GM12892 (cell line): Measurements from ENCODE around the gene GRID1.
"Not testable (repeated sequence)": the region's sequence is repeated elsewhere in the genome, so short reads cannot be mapped to it uniquely, and the experiment has no call there.

Source experiments
- DNase-seq: peaks from one replicate; pipeline ENCODE4 v3.0.0; 2011; ENCODE audit not compliant: insufficient read length
- FAIRE-seq: peaks from 2 replicates; lab custom pipeline; 2011; peaks lifted over from hg19 to GRCh38; lab: Jason Lieb, UNC
- POLR2A ChIP-seq: IDR thresholded peaks from 2 replicates; pipeline ENCODE4 v1.6.1; 2011; ENCODE audit warnings: low read depth, low read length, control low read depth
- POLR2AphosphoS5 ChIP-seq: IDR thresholded peaks from 2 replicates; pipeline ENCODE4 v1.6.1; 2011; ENCODE audit warnings: low read depth, low read length, control low read depth
- TAF1 ChIP-seq: IDR thresholded peaks from 2 replicates; pipeline ENCODE4 v1.6.1; 2011; ENCODE audit warnings: low read depth, mild to moderate bottlenecking, control low read depth, low read length, borderline replicate concordance

The GRID1 gene

DNA sequence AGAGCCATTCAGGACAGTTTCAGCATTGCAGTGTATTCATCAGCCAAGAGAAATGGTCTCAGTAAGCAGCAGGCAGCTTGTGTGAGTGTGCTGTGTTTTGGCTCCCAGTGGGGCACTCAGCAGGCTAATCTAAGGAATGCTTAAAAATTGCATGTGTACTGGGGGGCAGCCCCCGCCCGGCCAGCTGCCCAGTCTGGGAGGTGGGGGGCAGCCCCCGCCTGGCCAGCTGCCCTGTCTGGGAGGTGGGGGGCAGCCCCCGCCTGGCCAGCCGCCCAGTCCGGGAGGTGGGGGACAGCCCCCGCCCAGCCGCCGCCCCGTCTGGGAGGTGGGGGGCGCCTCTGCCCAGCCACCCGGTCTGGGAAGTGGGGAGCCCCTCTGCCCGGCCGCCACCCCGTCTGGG lies 116.2 kb downstream of the GRID1 start:
- TF ChIP-seq POLR2AphosphoS5 (no peak), TAF1 (no peak), POLR2A (no peak)
- FAIRE-seq = no peak
- no peak for DNase-seq

DNA sequence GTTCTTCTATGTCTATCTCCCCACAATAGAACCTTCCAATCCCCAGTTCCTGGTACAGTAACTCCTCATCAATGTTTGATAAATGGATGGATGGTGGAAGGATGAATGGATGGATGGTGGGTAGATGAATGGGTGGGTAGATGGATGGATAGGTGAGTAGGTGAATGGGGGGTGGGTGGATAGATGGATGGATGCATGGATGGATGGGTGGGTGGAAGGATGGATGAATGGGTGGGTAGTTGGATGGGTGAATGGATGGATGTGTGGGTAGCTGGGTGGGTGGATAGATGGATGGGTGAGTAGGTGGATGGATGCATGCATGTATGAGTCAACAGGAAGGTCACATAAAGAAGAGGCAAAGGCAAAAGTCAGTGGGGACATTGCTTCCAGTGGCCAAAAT lies 116.8 kb downstream of the GRID1 start:
- no peak for FAIRE-seq
- DNase-seq = no peak
- TF ChIP-seq POLR2A (no peak), POLR2AphosphoS5 (no peak), TAF1 (no peak)

GRCh38 chr10:86248062-86248461 lies 118.5 kb downstream of the GRID1 start:
- FAIRE-seq (no peak), DNase-seq (no peak)
- TF ChIP-seq POLR2A (no peak), TAF1 (no peak), POLR2AphosphoS5 (no peak)

DNA sequence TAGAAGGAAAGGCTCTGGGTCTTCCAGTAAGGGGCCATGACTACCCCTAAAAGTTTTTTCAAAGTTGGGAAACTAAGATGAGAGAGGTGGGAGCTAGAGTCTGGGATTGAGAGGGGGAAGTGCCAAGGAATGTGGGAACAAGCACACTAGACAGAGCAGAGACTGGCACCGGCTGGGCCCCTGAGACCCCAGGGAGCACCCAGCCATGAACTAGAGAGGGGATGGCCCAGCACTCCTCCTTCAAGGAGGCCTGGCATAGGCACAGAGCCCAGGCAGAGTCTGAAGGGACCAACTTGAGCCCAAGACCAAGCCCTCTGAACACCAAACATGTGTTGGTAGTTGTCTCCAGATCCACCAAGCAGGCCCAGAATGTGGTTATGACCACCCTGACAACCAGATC lies 119.0 kb downstream of the GRID1 start:
- TF ChIP-seq TAF1 = no peak
- TF ChIP-seq POLR2A = no peak
- no peak for TF ChIP-seq POLR2AphosphoS5
- FAIRE-seq (no peak), DNase-seq (no peak)

GRCh38 chr10:86247073-86247472 lies 119.5 kb downstream of the GRID1 start:
- DNase-seq (no peak), FAIRE-seq (no peak)
- TF ChIP-seq POLR2A (no peak), POLR2AphosphoS5 (no peak), TAF1 (no peak)

DNA sequence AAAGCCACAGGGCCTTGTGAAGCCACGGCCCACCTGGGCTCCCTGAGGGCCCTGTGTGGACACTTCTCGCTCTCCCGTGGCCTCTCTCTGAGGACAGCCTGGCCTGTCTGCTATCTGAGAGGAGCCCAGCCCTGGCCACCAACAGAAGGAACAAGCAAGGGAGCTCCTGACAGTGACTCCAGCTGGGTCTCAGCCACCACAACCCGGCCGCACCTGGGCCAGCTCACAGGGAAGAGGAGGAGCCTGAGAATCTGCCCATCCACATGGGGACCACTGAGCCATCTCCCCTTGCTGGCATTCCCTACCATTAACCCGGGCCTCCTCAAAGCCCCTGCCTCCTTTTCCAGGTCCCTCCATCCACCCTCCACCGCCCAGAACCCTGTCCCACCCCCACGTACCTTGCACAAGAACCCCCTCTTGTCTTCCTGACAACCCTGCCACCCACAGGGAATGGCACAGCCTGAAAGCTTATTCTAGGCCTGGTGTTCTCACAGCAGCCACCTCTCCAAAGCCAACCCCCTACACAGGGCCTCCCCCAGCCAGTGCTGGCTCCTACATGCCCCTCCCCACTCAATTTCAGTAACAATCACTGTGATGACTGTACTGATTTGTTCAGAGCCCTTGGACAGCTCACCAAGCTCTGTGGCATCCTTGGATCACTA lies 120.2 kb downstream of the GRID1 start:
- DNase-seq (no peak), FAIRE-seq (no peak)
- TF ChIP-seq POLR2A = no peak
- TF ChIP-seq TAF1 = no peak
- TF ChIP-seq POLR2AphosphoS5 = no peak

DNA sequence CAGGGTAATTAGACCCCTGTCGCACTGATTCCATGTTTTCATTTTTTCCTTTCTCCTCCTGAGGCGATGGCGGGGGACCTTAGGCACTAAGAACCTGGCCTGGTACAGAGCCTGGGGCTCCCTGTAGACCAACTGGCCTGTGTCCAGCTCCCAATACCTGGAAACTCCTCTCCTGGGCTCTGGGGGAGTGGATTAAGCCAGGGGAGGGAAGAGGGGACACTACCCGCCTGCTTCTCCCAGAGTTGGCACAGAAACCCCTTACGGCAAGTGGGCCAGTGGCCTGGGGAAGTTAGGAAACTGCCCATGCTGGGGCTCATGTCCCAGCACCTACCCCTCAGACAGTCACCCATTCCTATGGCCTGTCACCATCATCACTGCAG lies 121.6 kb downstream of the GRID1 start:
- TF ChIP-seq POLR2AphosphoS5 (no peak), TAF1 (no peak), POLR2A (no peak)
- FAIRE-seq (no peak), DNase-seq (no peak)

DNA sequence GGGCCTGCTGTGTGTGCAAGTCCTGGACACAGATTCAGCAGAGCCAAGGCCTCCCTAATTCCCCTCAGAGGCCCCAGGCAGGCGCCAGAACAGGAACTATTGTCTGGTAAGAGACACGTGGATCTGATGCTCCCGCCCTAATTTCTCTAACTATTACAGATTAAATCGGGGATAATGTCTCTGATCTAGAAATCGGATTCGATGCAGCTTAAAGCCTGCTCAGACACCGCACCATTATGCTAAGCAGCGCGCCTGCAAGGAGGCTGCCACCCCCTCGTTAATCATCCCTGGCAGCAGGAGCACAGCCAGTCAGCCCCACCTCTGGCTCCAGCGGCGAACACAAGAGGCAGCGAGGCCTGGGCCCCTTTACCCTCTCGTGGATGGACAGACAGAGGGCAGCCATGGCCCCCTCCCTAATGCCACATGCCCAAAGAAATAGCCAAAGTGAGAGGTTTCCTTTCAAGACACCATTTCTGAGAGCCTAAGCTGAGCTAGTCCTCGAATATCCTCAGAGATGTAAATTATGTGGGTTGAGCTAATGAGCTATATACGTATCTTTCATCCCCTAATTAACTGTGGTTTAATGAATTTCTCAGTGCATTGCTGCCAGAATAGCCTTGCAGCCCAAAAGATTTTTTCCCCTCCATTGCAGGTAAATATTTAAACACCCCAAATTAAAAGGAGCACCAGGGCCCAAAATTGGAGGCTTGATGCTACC lies 122.1 kb downstream of the GRID1 start:
- DNase-seq (no peak), FAIRE-seq (no peak)
- TF ChIP-seq POLR2AphosphoS5 = no peak
- no peak for TF ChIP-seq POLR2A
- TF ChIP-seq TAF1 = no peak

- FAIRE-seq (no peak), DNase-seq (no peak)
- TF ChIP-seq POLR2A (no peak), POLR2AphosphoS5 (no peak), TAF1 (no peak)
Measured at GRCh38 chr10:86243651-86244155, 122.9 kb downstream of the GRID1 start.

DNA sequence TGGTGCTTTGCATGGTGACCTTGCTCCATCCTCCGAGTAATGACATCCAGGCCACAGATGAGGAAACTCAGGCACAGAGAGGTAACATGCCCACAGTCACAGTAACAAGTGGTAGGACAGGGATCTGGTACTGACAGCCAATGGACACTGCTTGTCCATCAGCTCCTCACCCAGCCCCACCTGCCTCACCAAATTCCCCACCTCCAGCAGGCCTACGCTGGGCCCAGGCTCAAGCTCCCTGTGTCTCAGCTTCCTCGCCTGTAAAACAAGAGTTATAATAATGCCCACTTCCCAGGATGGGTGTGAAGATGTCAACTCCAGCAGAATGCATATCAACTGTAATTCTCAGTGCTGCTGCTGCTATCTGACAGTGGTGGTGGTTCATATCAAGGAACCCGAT lies 123.8 kb downstream of the GRID1 start:
- FAIRE-seq = no peak
- TF ChIP-seq POLR2A = no peak
- no peak for TF ChIP-seq POLR2AphosphoS5
- no peak for TF ChIP-seq TAF1

DNA sequence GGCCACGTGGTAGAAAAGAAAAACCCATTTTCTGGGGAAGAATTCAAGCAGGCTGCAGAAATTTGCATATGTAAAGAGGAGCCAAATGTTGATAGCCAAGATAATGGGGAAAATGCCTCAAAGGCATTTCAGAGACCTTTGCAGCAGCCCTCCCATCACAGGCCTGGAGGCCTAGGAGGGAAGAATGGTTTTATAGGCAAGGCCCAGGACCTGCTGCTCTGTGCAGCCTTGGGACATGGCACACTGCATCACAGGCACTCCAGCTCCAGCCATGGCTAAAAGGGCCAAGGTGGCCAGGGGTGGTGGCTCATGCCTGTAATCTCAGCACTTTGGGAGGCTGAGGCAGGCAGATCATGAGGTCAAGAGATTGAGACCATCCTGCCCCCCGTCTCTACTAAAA lies 128.5 kb downstream of the GRID1 start:
- FAIRE-seq, DNase-seq: not testable (repeated sequence)

More for the DNA sequence above, 123.8 kb downstream of the GRID1 start:
- DNase-seq = no peak
